ENCODE results near the gene RNF40.
"Not testable (repeated sequence)": the region's sequence is repeated elsewhere in the genome, so short reads cannot be mapped to it uniquely, and the experiment has no call there.

RNF40 gene

GRCh38 chr16:30808890-30809426, 46.8 kb downstream of the RNF40 start:
- H3K36me3 ChIP-seq (ENCODE audit: control insufficient read depth in 1 of 2, insufficient read depth in 2 of 2, low read length in 2 of 2); H3K27me3 ChIP-seq (ENCODE audit: low read depth, low read length); H3K4me3 ChIP-seq (ENCODE audit: low read depth in 1 of 2, low read length in 2 of 2): not testable (repeated sequence)

GRCh38 chr16:30809675-30810074, 47.6 kb downstream of the RNF40 start:
- H3K9me3 ChIP-seq (ENCODE audit: control insufficient read depth in 1 of 2, low read length in 2 of 2); H3K27ac ChIP-seq (ENCODE audit: low read length); H3K36me3 ChIP-seq (ENCODE audit: control insufficient read depth in 1 of 2, insufficient read depth in 2 of 2, low read length in 2 of 2); H3K27me3 ChIP-seq (ENCODE audit: low read depth, low read length); H3K4me3 ChIP-seq (ENCODE audit: low read depth in 1 of 2, low read length in 2 of 2): not testable (repeated sequence)
- H3K4me1 ChIP-seq (ENCODE audit: control insufficient read depth in 1 of 2, insufficient read depth in 2 of 2, low read length in 2 of 2) = peaks cover 9 to 10% of the 10 kb centered on the region in 2 donors

More at GRCh38 chr16:30808890-30809426, 46.8 kb downstream of the RNF40 start:
- not testable (repeated sequence) for H3K9me3 ChIP-seq (ENCODE audit: control insufficient read depth in 1 of 2, low read length in 2 of 2); H3K27ac ChIP-seq (ENCODE audit: low read length); H3K4me1 ChIP-seq (ENCODE audit: control insufficient read depth in 1 of 2, insufficient read depth in 2 of 2, low read length in 2 of 2)

GRCh38 chr16:30813821-30814189, 51.7 kb downstream of the RNF40 start:
- H3K4me3 ChIP-seq (ENCODE audit: low read depth in 1 of 2, low read length in 2 of 2) = peak overlapping the region; percentile 70

GRCh38 chr16:30816769-30817168, 54.6 kb downstream of the RNF40 start:
- H3K4me3 ChIP-seq (ENCODE audit: low read depth in 1 of 2, low read length in 2 of 2) = no peak overlapping the region
- H3K4me1 ChIP-seq (ENCODE audit: control insufficient read depth in 1 of 2, insufficient read depth in 2 of 2, low read length in 2 of 2) = peaks cover 3 to 5% of the 10 kb centered on the region in 2 donors
- H3K36me3 ChIP-seq (ENCODE audit: control insufficient read depth in 1 of 2, insufficient read depth in 2 of 2, low read length in 2 of 2) = no peaks in the 10 kb centered on the region
- H3K27ac ChIP-seq (ENCODE audit: low read length) = no peak overlapping the region
- no peaks in the 10 kb centered on the region for H3K27me3 ChIP-seq (ENCODE audit: low read depth, low read length)
- no peaks in the 10 kb centered on the region for H3K9me3 ChIP-seq (ENCODE audit: control insufficient read depth in 1 of 2, low read length in 2 of 2)

More at GRCh38 chr16:30813821-30814189, 51.7 kb downstream of the RNF40 start:
- Histone ChIP-seq H3K4me1 (ENCODE audit: control insufficient read depth in 1 of 2, insufficient read depth in 2 of 2, low read length in 2 of 2) (peaks cover 3 to 5% of the 10 kb centered on the region in 2 donors), H3K27me3 (ENCODE audit: low read depth, low read length) (no peaks in the 10 kb centered on the region), H3K27ac (ENCODE audit: low read length) (peak overlapping the region; percentile 89), H3K36me3 (ENCODE audit: control insufficient read depth in 1 of 2, insufficient read depth in 2 of 2, low read length in 2 of 2) (no peaks in the 10 kb centered on the region), H3K9me3 (ENCODE audit: control insufficient read depth in 1 of 2, low read length in 2 of 2) (no peaks in the 10 kb centered on the region)

GRCh38 chr16:30820952-30821421, 58.9 kb downstream of the RNF40 start:
- H3K9me3 ChIP-seq (ENCODE audit: control insufficient read depth in 1 of 2, low read length in 2 of 2) = no peaks in the 10 kb centered on the region
- no peaks in the 10 kb centered on the region for H3K36me3 ChIP-seq (ENCODE audit: control insufficient read depth in 1 of 2, insufficient read depth in 2 of 2, low read length in 2 of 2)
- H3K4me1 ChIP-seq (ENCODE audit: control insufficient read depth in 1 of 2, insufficient read depth in 2 of 2, low read length in 2 of 2) = no peaks in the 10 kb centered on the region
- no peak overlapping the region for H3K4me3 ChIP-seq (ENCODE audit: low read depth in 1 of 2, low read length in 2 of 2)
- H3K27ac ChIP-seq (ENCODE audit: low read length) = no peak overlapping the region
- H3K27me3 ChIP-seq (ENCODE audit: low read depth, low read length) = no peaks in the 10 kb centered on the region

- not testable (repeated sequence) for H3K9me3 ChIP-seq (ENCODE audit: control insufficient read depth in 1 of 2, low read length in 2 of 2); H3K4me1 ChIP-seq (ENCODE audit: control insufficient read depth in 1 of 2, insufficient read depth in 2 of 2, low read length in 2 of 2); H3K4me3 ChIP-seq (ENCODE audit: low read depth in 1 of 2, low read length in 2 of 2); H3K36me3 ChIP-seq (ENCODE audit: control insufficient read depth in 1 of 2, insufficient read depth in 2 of 2, low read length in 2 of 2); H3K27ac ChIP-seq (ENCODE audit: low read length); H3K27me3 ChIP-seq (ENCODE audit: low read depth, low read length)
Observed at GRCh38 chr16:30821441-30821840, 59.3 kb downstream of the RNF40 start.

- Histone ChIP-seq H3K9me3 (ENCODE audit: control insufficient read depth in 1 of 2, low read length in 2 of 2) (no peaks in the 10 kb centered on the region), H3K4me1 (ENCODE audit: control insufficient read depth in 1 of 2, insufficient read depth in 2 of 2, low read length in 2 of 2) (no peaks in the 10 kb centered on the region)
Observed at GRCh38 chr16:30821891-30822290, 59.8 kb downstream of the RNF40 start.

More at GRCh38 chr16:30821891-30822290, 59.8 kb downstream of the RNF40 start:
- H3K27me3 ChIP-seq (ENCODE audit: low read depth, low read length) = no peaks in the 10 kb centered on the region
- H3K27ac ChIP-seq (ENCODE audit: low read length) = no peak overlapping the region
- no peaks in the 10 kb centered on the region for H3K36me3 ChIP-seq (ENCODE audit: control insufficient read depth in 1 of 2, insufficient read depth in 2 of 2, low read length in 2 of 2)
- no peak overlapping the region for H3K4me3 ChIP-seq (ENCODE audit: low read depth in 1 of 2, low read length in 2 of 2)

Data from muscle layer of duodenum (tissue), 2 donors.